H4 (cell line): ENCODE data around the gene CCDC185. TPM values are rescaled to one million over a fixed set of nuclear protein-coding genes. Genes with fewer than 3 reads are reported as not detected.
"Not testable (repeated sequence)": the region's sequence is repeated elsewhere in the genome, so short reads cannot be mapped to it uniquely, and the experiment has no call there.

Experiments used
- DNase-seq: peaks from one replicate; pipeline ENCODE4 v3.0.0-alpha.2; 2015; ENCODE audit warnings: low spot score
- total RNA-seq: library from RNA; depleted of rRNA; stranded (reverse); fragments of >200 nt; shearing (Covaris generic); gene quantifications from 2 replicates; pipeline ENCODE4 v1.2.3, GENCODE V29; 2014

CCDC185 gene
- total RNA-seq, 1 experiment from 2014 or later = not detected

DNA sequence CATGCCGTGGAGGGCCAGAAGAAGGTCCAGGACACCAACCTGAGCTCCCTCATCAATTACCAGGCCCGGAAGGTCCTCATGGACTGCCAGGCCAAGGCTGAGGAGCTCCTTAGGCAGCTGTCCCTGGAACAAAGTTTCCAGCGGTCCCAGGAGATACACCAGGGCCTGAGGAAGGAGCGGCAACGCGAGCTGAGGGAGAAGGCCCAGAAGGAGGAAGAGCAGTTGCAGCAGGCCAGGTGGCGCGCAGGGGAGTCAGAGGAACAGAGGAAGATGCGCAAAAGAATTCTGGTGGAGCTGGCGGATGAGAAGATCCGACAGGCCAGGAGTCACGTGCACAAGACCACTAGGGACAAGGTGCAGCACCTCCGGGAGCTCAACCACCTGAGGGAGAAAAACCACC, 1.5 kb downstream of the CCDC185 start:
- no peak for DNase-seq

DNA sequence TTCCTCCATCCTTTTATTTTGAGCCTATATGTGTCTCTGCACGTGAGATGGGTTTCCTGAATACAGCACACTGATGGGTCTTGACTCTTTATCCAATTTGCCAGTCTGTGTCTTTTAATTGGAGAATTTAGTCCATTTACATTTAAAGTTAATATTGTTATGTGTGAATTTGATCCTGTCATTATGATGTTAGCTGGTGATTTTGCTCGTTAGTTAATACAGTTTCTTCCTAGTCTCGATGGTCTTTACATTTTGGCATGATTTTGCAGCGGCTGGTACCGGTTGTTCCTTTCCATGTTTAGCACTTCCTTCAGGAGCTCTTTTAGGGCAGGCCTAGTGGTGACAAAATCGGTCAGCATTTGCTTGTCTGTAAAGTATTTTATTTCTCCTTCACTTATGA, 6.2 kb downstream of the CCDC185 start:
- not testable (repeated sequence) for DNase-seq

DNA sequence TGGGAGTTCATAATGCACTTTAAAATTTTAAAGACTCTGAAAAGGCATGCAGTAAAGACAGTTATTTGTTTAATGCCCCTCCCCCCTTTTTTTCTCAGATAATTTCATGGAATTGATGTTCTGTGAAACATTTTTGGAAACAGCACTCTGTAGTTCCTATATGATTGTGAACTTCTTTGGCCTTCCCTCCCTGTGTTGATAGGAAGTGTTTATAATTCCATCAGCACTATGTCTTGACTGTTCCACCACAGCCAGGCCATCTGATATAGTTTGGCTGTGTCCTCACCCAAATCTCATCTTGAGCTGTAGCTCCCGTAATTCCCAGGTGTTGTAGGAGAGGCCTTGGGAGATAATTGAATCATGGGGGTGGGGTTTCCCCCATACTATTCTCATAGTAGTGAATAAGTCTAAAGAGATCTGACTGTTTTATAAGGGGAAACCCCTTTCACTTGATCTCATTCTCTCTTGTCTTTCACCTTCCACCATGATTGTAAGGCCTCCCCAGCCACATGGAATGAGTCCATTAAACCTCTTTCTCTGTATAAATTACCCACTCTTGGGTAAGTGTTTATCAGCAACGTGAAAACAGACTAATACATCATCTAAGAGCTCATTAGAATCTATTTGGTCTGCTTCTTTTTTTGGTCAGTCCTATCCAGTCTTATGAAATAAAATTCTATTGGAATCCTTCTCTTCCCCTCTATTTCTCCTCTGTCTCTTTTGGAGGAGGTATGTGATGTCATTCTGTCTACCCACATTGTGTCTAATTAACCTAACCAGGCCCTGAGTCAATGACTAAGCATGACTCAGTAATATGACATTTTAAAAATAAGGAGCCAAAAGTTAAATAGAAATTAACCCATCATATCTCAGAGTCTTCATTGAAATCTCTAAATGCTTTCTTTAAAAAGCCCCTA, 8.9 kb downstream of the CCDC185 start:
- DNase-seq = peak; percentile 60

DNA sequence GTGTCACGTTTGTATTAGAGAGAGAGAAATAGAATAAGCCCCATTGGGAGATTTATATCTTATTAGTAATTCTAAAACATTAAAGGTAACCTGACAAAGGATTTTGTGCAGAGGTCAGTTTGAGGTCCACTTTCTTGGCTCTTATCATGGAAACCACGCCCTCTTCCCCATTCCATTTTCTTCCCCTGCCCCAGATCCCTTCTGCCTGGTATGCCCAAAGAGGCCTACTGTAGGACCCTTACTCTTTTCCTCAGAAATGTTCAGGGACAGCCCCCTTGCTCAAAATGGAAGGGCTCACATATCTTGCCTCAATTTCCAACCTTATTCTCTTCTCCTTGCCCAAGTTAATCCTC, 9.6 kb downstream of the CCDC185 start:
- DNase-seq = no peak

DNA sequence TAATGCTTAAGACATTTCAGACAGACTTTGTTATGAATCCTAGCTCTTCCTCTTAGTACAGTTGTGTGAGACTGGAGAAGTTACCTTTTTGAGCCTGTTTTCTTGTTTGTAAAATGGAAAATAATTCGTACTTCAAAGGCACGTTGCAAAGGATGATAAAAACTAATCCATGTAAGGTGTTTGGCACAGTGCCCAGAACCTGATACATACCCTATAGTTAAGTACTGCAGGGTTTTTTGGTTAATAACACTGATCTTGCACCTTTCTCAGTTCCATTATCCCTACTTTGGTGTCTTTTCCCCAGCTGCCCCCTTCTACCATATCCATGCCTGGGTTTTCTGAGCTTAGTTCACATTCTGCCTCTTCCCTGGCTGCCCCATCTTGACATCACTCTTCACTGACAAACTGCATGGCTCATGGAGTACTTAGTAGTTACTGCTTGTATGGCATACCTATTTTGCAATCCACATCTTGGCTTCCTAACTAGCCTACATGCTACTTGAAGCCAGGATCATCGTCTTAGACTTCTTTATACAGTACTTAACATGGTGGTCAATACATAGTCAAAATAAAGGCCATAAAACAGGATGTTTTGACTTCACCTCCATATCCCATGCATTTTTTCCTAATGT, 10.1 kb downstream of the CCDC185 start:
- DNase-seq = no peak

DNA sequence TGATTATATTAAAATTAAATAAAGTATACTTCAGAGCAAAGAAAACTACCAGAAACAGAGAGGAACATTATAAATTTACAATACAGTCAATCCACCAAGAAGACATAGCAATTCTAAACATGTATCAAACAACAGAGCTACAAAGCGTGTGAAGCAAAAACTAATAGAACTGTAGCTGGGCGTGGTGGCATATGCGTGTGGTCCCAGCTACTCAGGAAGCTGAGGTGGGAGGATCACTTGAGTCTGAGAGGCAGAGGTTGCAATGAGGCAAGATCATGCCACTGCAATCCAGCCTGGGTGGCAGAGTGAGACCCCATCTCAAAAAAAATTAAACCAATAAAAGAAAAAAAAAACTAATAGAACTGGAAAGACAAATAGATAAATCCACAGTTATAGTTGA, 12.3 kb downstream of the CCDC185 start:
- DNase-seq = no peak

DNA sequence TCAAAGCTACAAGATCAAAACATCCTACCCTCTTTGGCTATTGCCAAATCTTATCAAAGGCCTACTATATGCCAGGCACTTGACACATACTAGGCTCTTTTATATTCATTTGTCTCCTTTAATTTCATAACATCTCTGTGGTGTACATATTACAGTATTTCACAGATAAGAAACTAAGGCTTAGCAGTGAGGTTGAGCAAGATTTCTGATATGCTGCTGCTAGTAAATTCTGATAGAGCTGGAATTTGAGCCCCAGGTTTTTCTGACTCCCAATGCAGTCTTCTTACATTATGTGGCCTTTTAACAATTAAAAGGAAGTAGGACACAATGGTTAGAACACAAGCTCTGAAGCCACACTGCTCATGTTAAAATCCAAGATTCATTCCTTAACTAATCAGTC, 16.8 kb downstream of the CCDC185 start:
- no peak for DNase-seq

DNA sequence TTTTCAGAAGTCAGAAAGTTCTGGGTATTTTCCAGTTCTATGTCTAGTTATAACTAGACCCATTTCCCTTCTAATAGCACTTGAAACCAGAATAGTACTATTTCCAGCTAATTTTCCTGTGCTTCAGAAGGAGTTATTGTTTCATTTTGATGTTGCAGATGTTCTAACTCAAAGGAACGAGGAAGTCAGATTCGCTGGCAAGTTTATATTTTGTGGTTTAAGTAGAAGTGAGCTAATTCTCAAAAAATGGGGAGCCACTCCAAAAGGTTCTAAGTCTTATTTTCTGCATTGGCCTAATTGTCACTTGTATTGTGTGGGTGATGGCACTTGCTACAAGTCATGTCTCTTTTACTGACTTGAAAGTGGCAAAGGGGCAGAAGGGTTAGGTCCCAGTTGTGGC, 18.1 kb downstream of the CCDC185 start:
- DNase-seq = peak; percentile 52

DNA sequence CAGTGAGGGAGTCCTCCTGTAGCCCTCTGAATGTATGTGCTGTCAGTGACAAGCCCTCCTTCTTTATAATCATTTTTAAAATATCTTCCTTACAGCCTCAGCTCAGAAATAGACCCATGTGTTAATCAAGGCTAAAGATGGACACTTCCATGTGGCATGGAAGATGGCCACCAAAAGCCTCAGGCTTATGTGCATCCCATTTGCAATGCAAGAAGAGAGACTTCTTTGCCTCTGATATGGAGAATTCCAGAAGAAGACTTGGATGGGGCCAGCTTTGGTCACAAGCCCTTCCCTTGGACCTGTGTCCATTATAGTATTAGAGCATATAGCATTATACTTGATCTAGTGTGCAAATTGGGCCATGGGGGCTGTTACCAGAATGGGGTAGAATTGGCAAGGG, 18.5 kb downstream of the CCDC185 start:
- no peak for DNase-seq

DNA sequence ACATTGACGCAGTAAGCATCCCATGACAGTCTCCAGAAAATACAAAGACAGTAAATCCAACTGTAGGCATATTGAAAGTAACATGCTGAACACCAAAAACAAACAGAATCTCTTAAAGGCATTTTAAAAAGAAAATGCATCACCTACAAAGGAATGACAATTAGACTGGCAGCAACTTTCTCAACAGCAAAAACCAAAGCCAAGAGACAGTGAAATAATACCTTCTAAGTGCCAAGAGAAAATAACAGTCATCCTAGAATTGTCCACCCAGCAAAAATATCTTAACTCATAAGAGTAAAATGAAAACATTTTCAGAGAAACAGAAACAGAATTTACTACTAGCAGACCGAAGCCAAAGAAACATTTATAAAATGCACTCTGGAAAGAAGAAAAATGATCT, 20.0 kb downstream of the CCDC185 start:
- DNase-seq = no peak

DNA sequence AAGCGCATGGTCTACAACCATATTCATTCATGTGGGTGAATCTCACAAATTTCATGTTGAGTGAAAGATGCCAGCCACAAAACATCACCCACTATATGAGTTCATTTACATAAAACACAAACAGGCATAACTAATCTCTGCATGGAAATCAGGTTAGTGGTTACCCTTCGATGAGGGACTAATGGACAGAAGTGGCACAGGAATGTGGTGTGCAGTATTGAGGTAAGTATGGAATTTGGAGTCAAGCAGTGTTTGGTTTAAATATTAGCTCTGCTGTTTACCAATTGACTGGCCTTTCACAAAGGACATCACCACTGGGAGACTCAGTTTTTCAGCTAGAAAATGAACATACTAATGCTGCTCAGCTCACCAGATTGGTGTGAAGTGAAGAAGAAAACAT, 24.2 kb downstream of the CCDC185 start:
- DNase-seq = no peak

DNA sequence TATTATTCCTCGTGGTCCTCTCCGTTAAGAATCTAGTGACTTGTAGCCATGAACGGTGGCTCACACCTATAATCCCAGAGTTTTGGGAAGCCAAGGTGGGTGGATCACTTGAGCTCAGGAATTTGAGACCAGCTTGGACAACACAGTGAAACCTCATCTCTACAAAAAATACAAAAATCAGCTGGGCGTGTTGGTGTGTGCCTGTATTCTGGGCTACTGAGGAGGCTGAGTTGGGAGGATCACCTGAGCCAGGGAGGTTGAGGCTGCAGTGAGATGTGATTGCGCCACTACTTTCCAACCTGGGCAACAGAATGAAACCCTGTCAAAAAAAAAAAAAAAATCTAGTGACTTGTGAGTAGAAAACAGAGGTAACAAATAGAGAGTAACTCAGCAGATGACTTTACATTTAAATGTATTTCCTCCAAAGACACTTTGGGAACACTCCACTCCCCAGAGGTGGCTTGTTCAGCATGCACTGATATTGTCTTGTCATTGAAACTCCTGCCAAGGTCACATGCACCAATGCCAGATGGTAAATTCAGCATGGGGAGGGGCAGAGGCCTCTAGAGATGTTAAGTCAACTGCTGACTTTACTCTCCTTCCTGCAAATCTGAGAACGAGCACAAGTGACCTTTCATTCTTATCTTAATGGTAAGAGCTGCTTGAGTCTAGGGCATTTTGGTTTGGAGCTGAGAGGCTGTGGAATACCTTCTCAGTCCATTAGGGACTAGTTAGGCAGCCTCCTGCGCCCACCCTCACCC, 24.9 kb downstream of the CCDC185 start:
- no peak for DNase-seq

DNA sequence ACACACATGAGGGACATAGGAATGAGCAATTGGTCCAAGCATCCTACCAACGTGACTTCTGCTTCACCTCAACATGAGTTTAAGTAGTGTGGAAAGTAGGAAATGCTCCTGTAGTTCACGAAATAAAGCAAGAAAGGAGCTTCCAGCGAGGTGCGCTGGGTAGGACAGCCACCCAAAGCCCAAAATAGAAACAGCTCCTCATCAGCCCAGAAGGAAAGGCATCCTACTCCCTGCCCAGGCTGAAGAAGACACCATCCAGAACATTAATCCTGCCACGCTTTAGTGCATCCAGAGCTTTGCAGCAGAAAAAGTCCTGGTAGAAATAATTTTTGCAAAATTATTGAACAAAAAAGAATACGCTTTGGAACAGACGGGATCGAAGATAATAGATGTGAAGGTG, 25.9 kb downstream of the CCDC185 start:
- no peak for DNase-seq

DNA sequence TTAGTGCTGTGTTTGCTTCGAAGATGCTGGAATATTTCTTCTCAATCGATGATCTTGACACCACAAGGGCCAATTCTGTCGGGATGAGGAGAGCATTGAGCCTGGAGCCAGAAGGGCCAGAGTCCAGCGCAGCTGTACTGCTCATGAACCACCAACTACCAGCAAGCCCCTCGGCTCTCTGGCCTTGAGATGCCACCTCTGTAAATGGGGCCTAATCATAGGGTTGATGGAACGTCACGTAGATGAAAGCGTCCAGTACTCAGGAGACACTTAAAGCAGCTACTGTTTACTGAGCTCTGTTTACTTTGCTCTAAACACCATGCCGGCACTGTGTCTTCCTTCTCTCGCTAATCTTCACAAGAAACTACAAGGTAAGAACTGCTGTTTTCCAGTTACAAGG, 26.3 kb downstream of the CCDC185 start:
- no peak for DNase-seq

DNA sequence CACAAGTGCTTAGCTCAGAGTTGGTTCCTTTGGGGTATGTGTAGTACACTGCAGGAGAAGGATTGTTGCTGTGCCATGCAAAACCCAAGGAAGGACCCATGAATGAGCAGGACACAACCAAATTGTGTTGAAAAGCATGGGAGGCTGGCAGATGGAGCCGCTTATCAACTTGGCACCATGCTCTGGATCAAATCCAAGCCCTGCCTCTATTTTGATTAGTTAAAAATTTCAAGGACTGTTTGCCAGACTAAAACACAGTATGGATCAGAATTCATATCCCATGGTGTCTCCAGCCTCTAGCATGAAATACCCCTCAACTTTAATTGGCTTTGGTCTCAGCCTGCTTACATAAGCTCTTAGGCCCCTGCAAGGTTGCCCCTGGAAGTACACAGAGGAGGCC, 27.8 kb downstream of the CCDC185 start:
- DNase-seq = no peak

DNA sequence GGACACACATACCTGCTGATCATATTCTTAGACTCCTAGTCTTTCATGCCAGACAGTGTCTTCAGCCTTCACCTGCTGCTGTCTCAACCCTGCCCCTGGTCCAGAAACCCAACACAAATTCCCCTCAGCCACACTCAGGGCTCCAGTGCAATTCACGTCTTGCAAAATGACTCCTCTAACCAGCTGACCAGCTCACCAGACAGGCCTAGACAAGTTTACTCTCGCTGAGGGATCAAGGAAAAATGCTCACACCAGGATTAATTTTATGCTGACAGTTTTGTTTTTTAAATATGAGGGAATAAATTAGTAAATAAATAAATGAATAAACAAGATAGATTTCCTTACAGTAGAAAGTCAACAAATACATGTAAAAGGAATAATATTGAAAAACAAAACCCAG, 28.5 kb downstream of the CCDC185 start:
- DNase-seq = no peak

DNA sequence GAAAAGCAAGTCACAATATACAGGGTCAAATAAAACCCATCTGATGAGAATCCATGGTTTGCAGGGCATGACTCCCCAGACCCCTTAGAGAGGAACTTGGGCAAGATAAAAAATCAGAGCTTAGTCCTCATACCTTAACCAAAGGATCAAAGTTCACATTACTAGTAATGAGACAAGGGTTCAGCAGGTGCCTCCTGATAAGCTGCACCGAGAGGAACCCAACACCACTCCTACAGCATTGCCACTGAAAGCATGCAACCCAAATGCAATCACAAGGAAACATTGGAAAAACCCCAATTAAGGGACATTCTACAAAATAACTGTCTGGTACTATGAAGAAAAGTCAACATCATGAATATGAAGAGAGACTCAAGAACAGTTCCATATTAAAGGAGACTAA, 29.7 kb downstream of the CCDC185 start:
- DNase-seq = no peak

DNA sequence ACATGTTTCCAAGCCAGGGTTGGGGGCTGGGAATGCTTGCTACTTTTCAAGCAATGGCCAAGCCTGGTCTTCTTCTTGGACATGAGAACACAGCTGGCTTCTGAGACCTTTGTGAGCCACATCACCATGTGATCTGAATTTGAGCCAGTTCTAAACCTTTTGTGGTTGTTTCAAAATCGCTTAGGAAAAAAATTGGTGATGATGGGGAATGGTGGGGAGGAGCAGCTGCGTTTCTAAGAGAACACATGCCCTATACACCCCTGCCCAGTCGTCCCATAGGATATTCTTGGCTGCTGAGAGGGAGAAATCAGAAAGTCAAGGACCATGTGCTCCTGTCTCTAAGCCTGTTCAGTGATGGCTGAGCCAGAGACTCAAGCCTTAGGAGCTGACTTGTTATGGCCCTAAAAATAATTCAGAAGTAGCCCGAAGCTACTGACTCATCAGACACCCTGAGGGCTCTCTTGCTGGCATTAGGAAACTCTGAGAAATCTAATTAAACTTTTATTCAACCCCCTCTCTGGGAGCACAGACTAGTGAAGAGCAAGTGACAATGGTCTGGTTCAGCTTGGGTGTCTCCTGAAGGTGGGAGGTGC, 30.5 kb downstream of the CCDC185 start:
- DNase-seq = no peak

DNA sequence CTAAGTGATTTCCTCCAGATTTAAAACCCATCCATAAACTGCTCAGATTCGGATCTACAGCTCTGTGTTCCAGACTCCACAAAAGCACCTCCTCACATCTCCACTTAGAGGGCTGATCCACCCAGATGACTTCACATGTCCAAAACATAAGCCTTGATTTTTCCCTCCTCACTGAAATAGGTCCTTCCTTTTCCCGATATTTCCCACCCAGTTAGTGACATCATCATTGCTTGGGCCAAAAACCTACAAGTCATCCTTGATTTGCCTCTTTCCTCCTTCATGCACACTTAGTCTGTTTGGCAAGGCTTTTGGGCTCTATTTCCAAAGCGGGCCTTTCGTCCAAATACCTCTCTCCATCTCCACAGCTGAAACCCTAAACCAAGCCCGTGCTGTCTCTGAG, 32.3 kb downstream of the CCDC185 start:
- DNase-seq = no peak

DNA sequence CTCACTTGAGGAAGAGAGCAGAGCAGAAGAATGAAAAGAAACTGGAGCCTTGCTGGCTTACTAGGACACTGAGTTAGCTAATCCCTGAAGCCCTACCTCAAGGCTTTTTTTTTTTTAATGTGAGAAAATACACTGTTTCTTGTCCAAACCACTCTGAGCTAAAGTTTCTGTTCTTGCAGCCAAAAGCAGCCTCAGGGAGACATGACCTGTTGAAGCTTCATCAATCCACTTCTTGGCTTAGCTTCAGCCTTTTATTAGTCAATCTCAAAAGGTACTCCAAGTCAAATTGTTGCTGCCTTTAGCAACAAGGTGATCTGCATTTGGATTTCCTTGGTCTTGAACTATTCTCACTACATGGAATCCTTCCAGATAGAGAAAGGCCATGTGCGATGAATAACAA, 33.7 kb downstream of the CCDC185 start:
- no peak for DNase-seq

DNA sequence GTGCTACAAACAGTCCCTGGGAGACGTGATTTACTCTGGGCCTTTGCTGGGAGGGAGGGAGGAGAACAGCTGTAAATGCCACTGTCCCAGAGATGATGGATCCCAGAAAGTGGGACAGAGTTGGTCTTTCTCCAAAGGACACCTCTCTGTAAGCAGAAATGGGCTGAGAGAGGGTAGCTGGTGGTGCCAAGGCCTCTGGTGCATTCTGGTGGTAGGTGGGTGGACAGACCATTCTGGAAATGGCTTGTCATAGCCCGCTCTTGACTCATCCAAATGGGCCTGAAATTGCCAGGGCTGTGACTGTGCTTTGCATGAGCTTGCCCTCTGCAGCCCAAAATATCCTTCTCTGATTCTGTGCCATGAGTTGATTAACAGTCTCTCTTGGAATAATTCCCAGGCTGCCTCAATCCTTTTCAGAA, 36.1 kb downstream of the CCDC185 start:
- DNase-seq = no peak

DNA sequence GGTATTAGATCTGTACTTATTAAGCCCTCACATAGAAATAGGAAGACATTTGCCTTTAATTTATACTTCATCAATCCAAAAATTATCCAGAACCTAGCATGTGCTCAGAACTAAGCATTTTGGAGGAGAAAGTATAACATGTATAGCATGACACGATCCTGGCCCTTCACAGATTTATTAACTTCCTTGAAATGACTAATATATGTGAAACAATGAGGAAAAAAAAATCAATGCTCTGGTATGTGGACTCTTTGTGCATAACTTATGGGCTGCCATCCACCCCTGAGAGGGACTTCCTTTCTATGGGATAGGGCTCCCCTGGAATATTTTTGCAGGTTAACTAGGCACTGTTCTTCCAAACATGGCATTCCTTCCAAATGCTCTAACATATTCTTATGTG, 36.6 kb downstream of the CCDC185 start:
- DNase-seq = no peak
